ENCODE measurements around the gene TNFRSF1B.

GRCh38 chr1:12161662-12162458 lies 4.9 kb upstream of the TNFRSF1B start:
- TF ChIP-seq POLR2A (IDR thresholded peaks at IDR 0.05) (peak in 2 of 4 donors; percentile 30 to 48), CTCF (IDR thresholded peaks at IDR 0.05) (no peak)
